Body of pancreas (tissue), 4 donors: Measurements from ENCODE around the gene OGFR. TPM values are rescaled to one million over a fixed set of nuclear protein-coding genes. Genes with fewer than 3 reads are reported as not detected.
A peak's percentile ranks its signal among the peaks of the same experiment; 100 is the strongest.

Source experiments
- ATAC-seq: fragments of 150-250 bp; one replicate; pipeline ENCODE4 v1.9.1; 2016
- DNase-seq, 4 donors: peaks; one replicate each; pipeline ENCODE4 v3.0.0-alpha.2; 2019
- H3K27ac ChIP-seq, 4 donors: fragments of 200-600 bp; sonication (generic); 1 replicate in 3 of 4; 2 replicates in 1 of 4; pipeline versions ENCODE4 v1.5.1 to v1.6.1; 2016 to 2019; ENCODE audit warnings: mild to moderate bottlenecking in 1 of 4, mixed read lengths in 1 of 4, moderate library complexity in 1 of 4
- H3K27me3 ChIP-seq, 2 donors: fragments of 200-600 bp; sonication (generic); one replicate each; pipeline ENCODE4 v1.6.0; 2016; ENCODE audit warnings: mild to moderate bottlenecking in 1 of 2
- H3K36me3 ChIP-seq, 2 donors: fragments of 200-600 bp; sonication (generic); replicated peaks in 1 of 2; 2 replicates each; pipeline ENCODE4 v1.5.1; 2016; ENCODE audit warnings: low read depth in 2 of 2; ENCODE audit not compliant: insufficient read depth in 1 of 2
- H3K4me1 ChIP-seq: fragments of 200-600 bp; sonication (generic); one replicate; pipeline ENCODE4 v1.6.0; 2016
- H3K4me3 ChIP-seq, 2 donors: fragments of 200-600 bp; sonication (generic); 1 replicate in 1 of 2; 2 replicates in 1 of 2; pipeline ENCODE4 v1.5.1; 2016 to 2019
- H3K9me3 ChIP-seq, 3 donors: fragments of 200-600 bp; sonication (generic); 1 replicate in 2 of 3; 2 replicates in 1 of 3; pipeline ENCODE4 v1.5.1; 2016
- CTCF ChIP-seq, 7 experiments: fragments of 450-650 bp in 4 of 7; fragments of 200-600 bp in 3 of 7; sonication (generic) in 3 of 7; IDR thresholded peaks; one replicate each; pipeline ENCODE4 v1.5.1; 2016 to 2019; ENCODE audit warnings: antibody characterized with exemption in 7 of 7
- POLR2A ChIP-seq, 3 donors: fragments of 450-650 bp; IDR thresholded peaks; one replicate each; pipeline ENCODE4 v1.6.1; 2016; ENCODE audit warnings: antibody characterized with exemption in 3 of 3, mild to moderate bottlenecking in 2 of 3
- WGBS, 2 donors: methylation state at CpG; one replicate each; pipeline ENCODE4 v1.1.5; 2017; 5-methylcytosine and 5-hydroxymethylcytosine counted together
- intact Hi-C: fragments of 100-400 bp; cut with DNase I; formaldehyde crosslinking; loops from one replicate; pipeline ENCODE4 v1.15.1; 2023
- total RNA-seq, 2 donors: library from RNA; depleted of rRNA; stranded (reverse); fragments of >200 nt; gene quantifications; one replicate each; pipeline ENCODE4 v1.1.0, GENCODE V29; 2016

The OGFR gene
- total RNA-seq, result 10 to 100 TPM; 46.4 to 47.8 TPM

GRCh38 chr20:62804627-62805154 is at the start of gene OGFR:
OGFR (plus strand) TSS chr20:62804835; CDS start chr20:62804860, 25 bp downstream.
- WGBS, 2 donors, result 0% methylated on average over 50 of the region's 77 CpGs; no CpG with 5 or more reads in 1 of the 2 donors
- TF ChIP-seq POLR2A (IDR thresholded peaks at IDR 0.05), result peak in 1 of 3 donors; percentile 46
- TF ChIP-seq CTCF (IDR thresholded peaks at IDR 0.05), result no peak
- Histone ChIP-seq H3K36me3 (peaks cover 7 to 11% of the 10 kb centered on the region in 2 donors), H3K9me3 (no peaks in the 10 kb centered on the region), H3K4me3 (peak within 1 kb of the TSS; percentile 88 to 93), H3K27me3 (no peaks in the 10 kb centered on the region), H3K4me1 (peaks cover 24% of the 10 kb centered on the region), H3K27ac (peak within 1 kb of the TSS; percentile 8 to 81 (median 74))
- DNase-seq (peak; percentile 55 to 66 (median 58)), ATAC-seq (peak; percentile 61)
- intact Hi-C loops, result no loop called here

DNA sequence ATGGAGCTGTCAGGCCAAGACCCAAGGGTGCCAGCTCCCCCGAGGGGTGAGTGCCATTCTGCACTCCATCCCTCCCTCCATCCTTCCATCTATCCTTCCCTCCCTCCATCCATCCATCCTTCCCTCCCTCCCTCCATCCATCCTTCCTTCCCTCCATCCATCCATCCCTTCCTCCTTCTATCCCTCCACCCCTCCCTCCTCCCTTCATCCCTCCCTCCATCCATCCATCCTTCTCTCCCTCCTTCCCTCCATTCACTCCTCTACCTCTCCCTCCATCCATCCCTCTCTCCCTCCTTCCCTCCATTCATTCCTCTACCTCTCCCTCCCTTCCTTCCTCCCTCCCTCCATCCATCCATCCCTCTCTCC is 49.7 kb upstream of the OGFR start:
- H3K27ac ChIP-seq, result no peak overlapping the region
- H3K4me1 ChIP-seq, result peaks cover 7% of the 10 kb centered on the region
- no peak for TF ChIP-seq POLR2A (IDR thresholded peaks at IDR 0.05)
- no peaks in the 10 kb centered on the region for H3K36me3 ChIP-seq
- no peaks in the 10 kb centered on the region for H3K9me3 ChIP-seq
- intact Hi-C loops, result no loop called here
- H3K4me3 ChIP-seq, result no peak overlapping the region
- DNase-seq (no peak), ATAC-seq (no peak)
- H3K27me3 ChIP-seq, result no peaks in the 10 kb centered on the region
- 59 to 100% methylated on average over 1 of the region's 1 CpG for WGBS, 2 donors

- H3K36me3 ChIP-seq, result no peaks in the 10 kb centered on the region
- intact Hi-C loops, result no loop called here
- 15 to 32% methylated on average over 4 to 10 of the region's 10 CpGs for WGBS, 2 donors
- no peaks in the 10 kb centered on the region for H3K27me3 ChIP-seq
- H3K9me3 ChIP-seq, result no peaks in the 10 kb centered on the region
- no peak overlapping the region for H3K4me3 ChIP-seq
- ATAC-seq (peak; percentile 13), DNase-seq (peak in 1 of 4 donors; percentile 15)
- no peak for TF ChIP-seq POLR2A (IDR thresholded peaks at IDR 0.05)
- TF ChIP-seq CTCF (IDR thresholded peaks at IDR 0.05), result no peak
- H3K27ac ChIP-seq, result no peak overlapping the region
- H3K4me1 ChIP-seq, result peaks cover 15% of the 10 kb centered on the region
Measured at GRCh38 chr20:62755817-62756724, 48.6 kb upstream of the OGFR start.

GRCh38 chr20:62758226-62758912 is 46.3 kb upstream of the OGFR start:
- 53 to 65% methylated on average over 11 to 15 of the region's 16 CpGs for WGBS, 2 donors
- DNase-seq, result no peak
- no peaks in the 10 kb centered on the region for H3K27me3 ChIP-seq
- ATAC-seq, result no peak
- intact Hi-C loops, result no loop called here
- no peak overlapping the region for H3K4me3 ChIP-seq
- no peaks in the 10 kb centered on the region for H3K36me3 ChIP-seq
- no peaks in the 10 kb centered on the region for H3K9me3 ChIP-seq
- TF ChIP-seq POLR2A (IDR thresholded peaks at IDR 0.05) (no peak), CTCF (IDR thresholded peaks at IDR 0.05) (no peak)
- H3K27ac ChIP-seq, result no peak overlapping the region
- H3K4me1 ChIP-seq, result peaks cover 16% of the 10 kb centered on the region

DNA sequence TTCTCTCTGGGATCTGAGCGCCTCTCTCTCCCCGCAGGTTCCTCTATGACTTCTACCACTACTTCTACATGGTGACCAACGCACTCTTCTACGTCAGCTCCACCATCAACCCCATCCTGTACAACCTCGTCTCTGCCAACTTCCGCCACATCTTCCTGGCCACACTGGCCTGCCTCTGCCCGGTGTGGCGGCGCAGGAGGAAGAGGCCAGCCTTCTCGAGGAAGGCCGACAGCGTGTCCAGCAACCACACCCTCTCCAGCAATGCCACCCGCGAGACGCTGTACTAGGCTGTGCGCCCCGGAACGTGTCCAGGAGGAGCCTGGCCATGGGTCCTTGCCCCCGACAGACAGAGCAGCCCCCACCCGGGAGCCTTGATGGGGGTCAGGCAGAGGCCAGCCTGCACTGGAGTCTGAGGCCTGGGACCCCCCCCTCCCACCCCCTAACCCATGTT is 44.6 kb upstream of the OGFR start:
- intact Hi-C loops, result no loop called here
- H3K27me3 ChIP-seq, result no peaks in the 10 kb centered on the region
- peaks cover 16% of the 10 kb centered on the region for H3K4me1 ChIP-seq
- H3K36me3 ChIP-seq, result no peaks in the 10 kb centered on the region
- no peak overlapping the region for H3K4me3 ChIP-seq
- H3K27ac ChIP-seq, result no peak overlapping the region
- WGBS, 2 donors, result 69 to 92% methylated on average over 12 to 20 of the region's 20 CpGs
- no peaks in the 10 kb centered on the region for H3K9me3 ChIP-seq
- DNase-seq (no peak), ATAC-seq (no peak)
- TF ChIP-seq CTCF (IDR thresholded peaks at IDR 0.05) (no peak), POLR2A (IDR thresholded peaks at IDR 0.05) (no peak)
